H7 (cell line): Measurements from ENCODE around the gene DDX28. TPM values are rescaled to one million over a fixed set of nuclear protein-coding genes. Genes with fewer than 3 reads are reported as not detected.
A peak's percentile ranks its signal among the peaks of the same experiment; 100 is the strongest.
"Not testable (repeated sequence)": the region's sequence is repeated elsewhere in the genome, so short reads cannot be mapped to it uniquely, and the experiment has no call there.

Experiments
- DNase-seq: peaks from one replicate; pipeline ENCODE4 v3.0.0; 2012
- H3K27me3 ChIP-seq: 2 replicates; pipeline ENCODE4 v1.6.0; 2011; ENCODE audit warnings: mild to moderate bottlenecking, low read length; ENCODE audit not compliant: control insufficient read depth, insufficient read depth
- H3K36me3 ChIP-seq: replicated peaks from 2 replicates; pipeline ENCODE4 v1.5.1; 2011; ENCODE audit warnings: low read length; ENCODE audit not compliant: control insufficient read depth, insufficient read depth
- H3K4me3 ChIP-seq: 2 replicates; pipeline ENCODE4 v1.5.1; 2011; ENCODE audit warnings: low read depth, mild to moderate bottlenecking, control low read depth, low read length, moderate library complexity; ENCODE audit not compliant: insufficient read depth
- total RNA-seq: library from RNA; depleted of rRNA; stranded (reverse); fragments of >200 nt; shearing (Covaris generic); gene quantifications from 2 replicates; pipeline ENCODE4 v1.2.3, GENCODE V29; 2014

Gene DDX28
- total RNA-seq, 1 experiment from 2014 or later = 26.4 TPM

GRCh38 chr16:67994040-67994408 lies 29.0 kb downstream of the DDX28 start:
- not testable (repeated sequence) for H3K36me3 ChIP-seq, H3K4me3 ChIP-seq, DNase-seq, H3K27me3 ChIP-seq

DNA sequence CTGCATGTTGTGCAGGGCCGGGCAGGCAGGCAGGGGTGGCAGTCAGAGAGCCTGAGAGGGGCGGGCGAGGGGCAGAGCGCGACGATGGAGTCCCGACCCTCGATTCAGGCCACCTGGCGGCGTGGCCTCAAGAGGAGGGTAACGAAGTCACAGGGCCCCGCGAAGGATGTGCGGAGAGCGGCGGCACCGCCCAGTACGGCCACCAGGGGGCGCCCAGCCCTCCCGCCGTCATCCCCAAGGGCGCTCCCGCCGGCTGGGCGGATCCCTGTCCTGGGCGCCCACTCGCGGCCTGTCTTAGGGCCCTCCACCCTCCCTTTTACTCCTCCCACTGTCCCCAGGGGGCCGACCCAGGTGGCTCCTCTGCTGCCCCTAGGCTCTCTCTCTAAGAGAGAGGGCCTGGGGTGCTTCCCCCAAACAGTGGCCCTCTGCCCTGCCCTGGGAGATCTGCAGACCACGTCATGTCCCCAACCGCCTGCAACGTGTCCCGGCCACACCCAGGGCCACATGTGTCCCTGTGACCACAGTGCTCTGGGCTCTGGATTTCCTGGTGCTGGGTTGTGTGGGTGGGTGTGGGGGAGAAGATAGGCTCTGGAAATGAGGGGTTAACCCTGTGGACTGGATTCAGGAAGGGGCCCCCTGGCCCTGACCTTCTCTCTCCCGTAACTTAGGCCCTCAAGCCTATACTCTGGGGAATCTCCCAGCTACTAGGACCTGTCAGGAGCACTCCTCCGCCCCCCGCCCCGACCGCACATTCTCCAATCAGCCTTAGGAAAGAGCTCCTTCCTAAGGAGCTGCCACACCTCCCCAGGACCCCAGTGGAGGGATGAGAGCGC lies 29.6 kb downstream of the DDX28 start:
- peak; percentile 97 for DNase-seq
- Histone ChIP-seq H3K36me3 (no peaks in the 10 kb centered on the region), H3K27me3 (peaks cover 6% of the 10 kb centered on the region; the same call in 1 of the 2 replicates), H3K4me3 (no peak overlapping the region)

DNA sequence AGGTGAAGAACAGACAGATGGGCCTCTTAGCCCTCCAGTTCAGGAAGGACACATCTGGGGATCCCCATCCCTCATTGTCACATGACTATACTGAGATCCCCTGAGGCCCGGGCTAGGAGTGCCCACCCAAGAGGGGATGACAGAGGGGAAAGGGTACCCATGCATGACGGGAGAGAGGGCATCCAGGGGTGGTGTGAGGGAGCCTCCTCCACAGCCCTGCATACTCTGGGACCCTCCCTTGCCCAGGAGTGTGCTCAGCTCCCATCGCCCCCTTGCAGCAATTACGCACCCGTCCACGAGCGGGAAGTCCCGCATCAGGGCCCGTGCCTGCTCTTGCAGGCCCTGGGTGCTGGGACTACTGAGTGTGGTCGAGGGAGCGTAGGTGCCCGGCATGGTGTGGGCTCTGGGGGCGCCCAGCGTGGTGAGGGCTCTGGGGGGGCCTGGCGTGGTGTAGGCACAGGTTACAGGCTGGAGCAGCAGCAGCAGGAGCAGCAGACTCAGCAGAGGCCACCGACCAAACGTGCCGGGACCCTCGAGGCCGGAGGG lies 30.3 kb downstream of the DDX28 start:
- no peaks in the 10 kb centered on the region for H3K36me3 ChIP-seq
- H3K4me3 ChIP-seq = no peak overlapping the region
- H3K27me3 ChIP-seq = peaks cover 6% of the 10 kb centered on the region; the same call in 1 of the 2 replicates
- DNase-seq = no peak

DNA sequence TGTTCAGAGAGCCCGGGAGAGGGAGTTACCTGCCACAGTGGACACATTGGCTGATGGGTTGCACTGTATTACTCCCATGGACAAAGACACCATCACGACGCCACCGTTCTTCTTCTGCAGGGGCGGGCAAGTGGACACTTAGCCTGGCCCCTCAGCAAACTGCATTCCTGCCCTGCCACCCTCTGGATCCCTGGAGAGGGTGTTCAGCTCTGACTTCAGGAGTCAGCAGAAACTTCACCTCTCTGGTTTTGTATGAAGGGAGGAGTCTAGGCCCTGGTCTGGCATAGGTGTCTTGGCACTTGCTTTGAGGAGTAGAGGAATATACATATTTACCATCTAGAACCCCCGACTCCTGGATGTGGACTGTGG lies 33.0 kb downstream of the DDX28 start:
- Histone ChIP-seq H3K27me3 (peaks cover 6% of the 10 kb centered on the region; the same call in 1 of the 2 replicates), H3K4me3 (no peak overlapping the region), H3K36me3 (no peaks in the 10 kb centered on the region)
- DNase-seq = peak; percentile 4

GRCh38 chr16:67989322-67990017 lies 33.6 kb downstream of the DDX28 start:
- Histone ChIP-seq H3K36me3 (no peaks in the 10 kb centered on the region), H3K27me3 (peaks cover 6% of the 10 kb centered on the region; the same call in 1 of the 2 replicates), H3K4me3 (no peak overlapping the region)
- peak; percentile 9 for DNase-seq

DNA sequence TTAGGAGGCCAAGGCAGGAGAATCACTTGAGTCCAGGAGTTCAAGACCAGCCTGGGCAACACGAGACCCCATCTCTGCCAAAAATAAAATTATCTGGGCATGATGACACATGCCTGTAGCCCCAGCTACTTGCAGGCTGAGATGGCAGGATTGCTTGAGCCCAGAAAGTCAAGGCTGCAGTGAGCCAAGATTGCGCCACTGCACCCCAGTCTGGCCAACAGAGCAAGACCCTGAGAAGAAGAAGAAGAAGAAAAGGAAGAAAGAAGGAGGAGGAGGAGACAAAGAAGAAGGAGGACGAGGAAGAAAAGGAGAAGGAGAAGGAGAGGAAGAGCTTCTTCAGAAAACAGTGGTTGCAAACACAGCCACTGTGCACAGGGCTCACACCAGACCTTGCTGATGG lies 34.4 kb downstream of the DDX28 start:
- H3K4me3 ChIP-seq = no peak overlapping the region
- peaks cover 6% of the 10 kb centered on the region; the same call in 1 of the 2 replicates for H3K27me3 ChIP-seq
- no peak for DNase-seq
- H3K36me3 ChIP-seq = no peaks in the 10 kb centered on the region

GRCh38 chr16:67987460-67988160 lies 35.4 kb downstream of the DDX28 start:
- Histone ChIP-seq H3K36me3 (no peaks in the 10 kb centered on the region), H3K27me3 (peaks cover 1% of the 10 kb centered on the region; the same call in 1 of the 2 replicates), H3K4me3 (no peak overlapping the region)
- peak; percentile 4 for DNase-seq

DNA sequence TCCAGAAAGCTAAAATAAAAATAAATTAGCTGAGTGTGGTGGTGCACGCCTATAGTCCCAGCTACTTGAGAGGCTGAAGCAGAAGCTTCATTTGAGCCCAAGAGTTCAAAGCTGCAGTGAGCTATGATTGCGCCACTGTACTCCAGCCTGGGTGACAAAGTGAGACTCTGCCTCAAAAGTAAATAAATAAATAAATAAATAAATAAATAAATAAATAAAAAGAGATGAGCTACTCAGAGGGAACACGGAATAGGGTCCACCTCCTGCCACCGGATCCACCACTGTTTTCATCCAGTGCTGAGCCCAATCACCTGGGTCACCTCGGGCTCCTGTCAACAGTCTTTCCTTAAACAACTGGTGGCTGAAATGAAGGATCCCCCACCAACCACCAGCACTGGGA lies 36.1 kb downstream of the DDX28 start:
- Histone ChIP-seq H3K27me3 (no peaks in the 10 kb centered on the region), H3K4me3 (no peak overlapping the region), H3K36me3 (no peaks in the 10 kb centered on the region)
- DNase-seq = peak; percentile 8

GRCh38 chr16:67982011-67982696 lies 40.9 kb downstream of the DDX28 start:
- Histone ChIP-seq H3K36me3 (no peaks in the 10 kb centered on the region), H3K4me3 (no peak overlapping the region), H3K27me3 (no peaks in the 10 kb centered on the region; the same call in 1 of the 2 replicates)
- no peak for DNase-seq

- H3K36me3 ChIP-seq = no peaks in the 10 kb centered on the region
- H3K27me3 ChIP-seq = peaks cover 1% of the 10 kb centered on the region; the same call in 1 of the 2 replicates
- peak; percentile 97 for DNase-seq
- H3K4me3 ChIP-seq = no peak within 1 kb of the TSS
Measured at GRCh38 chr16:67979955-67980678, 42.9 kb downstream of the DDX28 start, which contains the start of gene DPEP3. DPEP3 (minus strand) TSS chr16:67980499; CDS start chr16:67980380, 119 bp downstream.

- H3K36me3 ChIP-seq = no peaks in the 10 kb centered on the region
- peak; percentile 34 for DNase-seq
- peaks cover 1% of the 10 kb centered on the region; the same call in 1 of the 2 replicates for H3K27me3 ChIP-seq
- H3K4me3 ChIP-seq = no peak overlapping the region
Measured at GRCh38 chr16:67977469-67978227, 45.4 kb downstream of the DDX28 start.

DNA sequence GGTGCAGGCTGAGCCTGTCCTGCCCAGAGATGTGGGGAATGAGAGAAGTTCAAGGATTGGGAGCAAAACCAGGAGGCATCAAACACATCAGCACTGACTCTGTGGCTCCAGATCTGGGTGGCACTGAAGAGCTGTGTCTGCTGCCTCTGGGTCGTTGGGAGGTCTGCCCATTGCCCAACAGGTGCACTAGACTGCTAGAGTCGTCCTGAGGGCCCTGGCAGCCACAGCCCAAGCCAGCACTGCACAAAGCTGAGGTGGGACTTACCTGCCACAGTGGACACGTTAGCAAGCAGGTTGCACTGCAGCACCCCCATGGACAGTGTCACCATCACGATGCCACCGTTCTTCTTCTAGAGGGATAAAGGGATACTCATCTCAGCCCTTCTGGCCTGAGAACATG lies 46.0 kb downstream of the DDX28 start:
- Histone ChIP-seq H3K27me3 (peaks cover 1% of the 10 kb centered on the region; the same call in 1 of the 2 replicates), H3K36me3 (no peaks in the 10 kb centered on the region), H3K4me3 (no peak overlapping the region)
- no peak for DNase-seq

DNA sequence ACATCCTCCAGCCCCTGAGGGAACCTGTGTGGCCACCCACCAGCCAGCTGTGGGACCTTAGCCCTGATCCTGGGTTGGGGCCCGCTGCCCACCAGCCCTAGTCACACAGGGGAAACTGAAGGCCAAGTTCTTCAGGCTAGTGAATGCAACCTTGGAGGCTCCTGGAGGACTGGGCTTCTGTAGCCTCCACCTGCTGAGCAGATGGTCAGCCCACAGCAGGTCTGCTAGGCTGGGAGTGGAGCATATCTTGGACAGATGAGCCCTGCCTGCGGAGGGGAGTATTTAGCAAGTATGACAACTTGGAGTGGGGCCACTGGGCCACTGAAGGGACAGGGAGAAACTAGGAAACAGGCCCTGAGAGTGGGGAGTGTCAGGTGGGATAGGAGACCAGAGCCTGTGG lies 46.8 kb downstream of the DDX28 start:
- no peak for DNase-seq
- no peak overlapping the region for H3K4me3 ChIP-seq
- no peaks in the 10 kb centered on the region for H3K36me3 ChIP-seq
- peaks cover 1% of the 10 kb centered on the region; the same call in 1 of the 2 replicates for H3K27me3 ChIP-seq
